Kidney (tissue), 14 donors: ENCODE data around the gene GJD4. TPM values are rescaled to one million over a fixed set of nuclear protein-coding genes. Genes with fewer than 3 reads are reported as not detected.

Source experiments
- DNase-seq, 5 donors: peaks; one replicate each; pipeline ENCODE4 v3.0.0-alpha.2; 2013 to 2020
- FAIRE-seq: peaks from 2 replicates; lab custom pipeline; 2012; peaks lifted over from hg19 to GRCh38; lab: Jason Lieb, UNC
- H3K27ac ChIP-seq, 2 donors: one replicate each; pipeline ENCODE4 v1.7.0; 2013; ENCODE audit warnings: low read depth in 2 of 2, low read length in 2 of 2, inconsistent platforms in 1 of 2
- H3K27me3 ChIP-seq: one replicate; pipeline ENCODE4 v1.7.1; 2013; ENCODE audit warnings: low read length, inconsistent platforms; ENCODE audit not compliant: control insufficient read depth, insufficient read depth
- H3K36me3 ChIP-seq, 3 donors: one replicate each; pipeline versions ENCODE4 v1.7.0 to v1.7.1; 2013; ENCODE audit warnings: low read length in 3 of 3, control low read depth in 1 of 3, inconsistent platforms in 1 of 3; ENCODE audit not compliant: insufficient read depth in 3 of 3, control insufficient read depth in 2 of 3
- H3K4me1 ChIP-seq, 3 donors: one replicate each; pipeline versions ENCODE4 v1.7.0 to v1.7.1; 2013; ENCODE audit warnings: low read length in 3 of 3, inconsistent platforms in 1 of 3, low read depth in 1 of 3; ENCODE audit not compliant: control insufficient read depth in 2 of 3, insufficient read depth in 2 of 3
- H3K4me3 ChIP-seq, 3 donors: one replicate each; pipeline versions ENCODE4 v1.7.0 to v1.8.1; 2013; ENCODE audit warnings: low read length in 3 of 3, control low read depth in 1 of 3, inconsistent platforms in 1 of 3
- H3K9ac ChIP-seq, 3 donors: one replicate each; pipeline versions ENCODE4 v1.7.0 to v1.7.1; 2013; ENCODE audit warnings: low read length in 3 of 3, control low read depth in 1 of 3, inconsistent platforms in 1 of 3
- H3K9me3 ChIP-seq, 3 donors: one replicate each; pipeline versions ENCODE4 v1.7.0 to v1.7.1; 2013; ENCODE audit warnings: low read length in 3 of 3, control low read depth in 1 of 3, inconsistent platforms in 1 of 3; ENCODE audit not compliant: control insufficient read depth in 2 of 3, insufficient read depth in 1 of 3
- CTCF ChIP-seq: IDR thresholded peaks from 3 replicates; pipeline ENCODE4 v1.5.1; 2012; ENCODE audit warnings: mild to moderate bottlenecking, moderate library complexity, borderline replicate concordance; ENCODE audit not compliant: insufficient read depth; ENCODE audit errors: extremely low read depth
- intact Hi-C: fragments of 100-400 bp; cut with DNase I; formaldehyde crosslinking; loops from one replicate; pipeline ENCODE4 v1.11.1; 2022
- polyA plus RNA-seq: library from polyadenylated mRNA; stranded (reverse); fragments of 350-450 nt; fragmentation: Illumina TruSeq; extraction: RNeasy Lipid Tissue Mini Kit (QIAGEN cat#74804); gene quantifications from one replicate; pipeline ENCODE4 v1.2.3, GENCODE V29; 2014; ENCODE audit warnings: low read depth, low replicate concordance; ENCODE audit not compliant: insufficient read depth
- total RNA-seq: library from RNA; stranded (reverse); fragmentation: NEBNext Ultra II Directional; extraction: Animal tissue kit (Norgen Biotek cat#: 25700); gene quantifications from one replicate; pipeline ENCODE4 v1.2.1, GENCODE V29; 2021
- donor health status: control.
- donor health status: control.
- donor health status: control.
- donor health status: control.
- donor health status: control.
- donor health status: DM: yes; HTN: yes; CAD: no.
- donor health status: Normal renal cell carcinoma (clear cell type).

The GJD4 gene
- total and polyA plus RNA-seq, 2 donors from 2014 or later = not detected

GRCh38 chr10:35639728-35640401, 34.7 kb downstream of the GJD4 start:
- H3K9me3 ChIP-seq = no peaks in the 10 kb centered on the region
- H3K4me3 ChIP-seq = peak overlapping the region; percentile 50 to 62 (median 55)
- no peaks in the 10 kb centered on the region for H3K27me3 ChIP-seq
- H3K4me1 ChIP-seq = peaks cover 0 to 9% (median 7%) of the 10 kb centered on the region in 3 donors
- no peaks in the 10 kb centered on the region for H3K36me3 ChIP-seq
- peak overlapping the region in 1 of 3 donors; percentile 30 for H3K9ac ChIP-seq
- intact Hi-C loops = no loop called here
- TF ChIP-seq CTCF = no peak
- DNase-seq (peak; percentile 63 to 85 (median 71)), FAIRE-seq (no peak)
- peak overlapping the region in 1 of 2 donors; percentile 41 for H3K27ac ChIP-seq

- intact Hi-C loops = no loop called here
- no peaks in the 10 kb centered on the region for H3K36me3 ChIP-seq
- H3K27ac ChIP-seq = peak overlapping the region in 1 of 2 donors; percentile 41
- H3K4me3 ChIP-seq = peak overlapping the region; percentile 62 to 73 (median 65)
- H3K9ac ChIP-seq = peak overlapping the region in 2 of 3 donors; percentile 34 to 48
- peak; percentile 69 for TF ChIP-seq CTCF
- no peaks in the 10 kb centered on the region for H3K27me3 ChIP-seq
- FAIRE-seq = no peak
- DNase-seq = peak; percentile 71 to 89 (median 85)
- no peaks in the 10 kb centered on the region for H3K9me3 ChIP-seq
- H3K4me1 ChIP-seq = peaks cover 0 to 9% (median 7%) of the 10 kb centered on the region in 3 donors
Observed at GRCh38 chr10:35640474-35640873, 35.3 kb downstream of the GJD4 start.

GRCh38 chr10:35640951-35641675, 36.0 kb downstream of the GJD4 start:
- DNase-seq = peak; percentile 80 to 91 (median 89)
- no peak for FAIRE-seq
- H3K9me3 ChIP-seq = no peaks in the 10 kb centered on the region
- peaks cover 0 to 9% (median 7%) of the 10 kb centered on the region in 3 donors for H3K4me1 ChIP-seq
- intact Hi-C loops = no loop called here
- TF ChIP-seq CTCF = no peak
- no peaks in the 10 kb centered on the region for H3K36me3 ChIP-seq
- no peaks in the 10 kb centered on the region for H3K27me3 ChIP-seq
- peak overlapping the region; percentile 26 to 69 (median 53) for H3K9ac ChIP-seq
- H3K4me3 ChIP-seq = peak overlapping the region; percentile 59 to 82 (median 72)
- peak overlapping the region; percentile 85 to 86 for H3K27ac ChIP-seq
